Trophoblast cell (in vitro differentiated cells and primary cell): ENCODE data around the gene CGN.
A peak's percentile ranks its signal among the peaks of the same experiment; 100 is the strongest.

Experiments
- DNase-seq, 2 donors: peaks; one replicate each; pipeline ENCODE4 v3.0.0-alpha.2; 2016
- H2AFZ ChIP-seq: 2 replicates; pipeline ENCODE4 v1.6.1; 2013; ENCODE audit warnings: low read length, moderate library complexity, mild to moderate bottlenecking; ENCODE audit not compliant: insufficient read depth, poor library complexity
- H2AK5ac ChIP-seq: 2 replicates; pipeline ENCODE4 v1.6.1; 2013; ENCODE audit warnings: mild to moderate bottlenecking, low read length
- H2BK120ac ChIP-seq: 2 replicates; pipeline ENCODE4 v1.6.1; 2013; ENCODE audit warnings: low read length, mild to moderate bottlenecking, moderate library complexity; ENCODE audit not compliant: insufficient read depth, poor library complexity
- H2BK12ac ChIP-seq: 2 replicates; pipeline ENCODE4 v1.6.1; 2013; ENCODE audit warnings: mild to moderate bottlenecking, low read length, moderate library complexity
- H2BK5ac ChIP-seq: 2 replicates; pipeline ENCODE4 v1.6.1; 2013; ENCODE audit warnings: low read length, low read depth, moderate library complexity, mild to moderate bottlenecking; ENCODE audit not compliant: poor library complexity
- H3K14ac ChIP-seq: 2 replicates; pipeline ENCODE4 v1.6.1; 2013; ENCODE audit warnings: mild to moderate bottlenecking, low read length
- H3K18ac ChIP-seq: 2 replicates; pipeline ENCODE4 v1.6.1; 2013; ENCODE audit warnings: mild to moderate bottlenecking, low read length
- H3K23ac ChIP-seq: 2 replicates; pipeline ENCODE4 v1.6.1; 2013; ENCODE audit warnings: low read length
- H3K27ac ChIP-seq: 2 replicates; pipeline ENCODE4 v1.5.1; 2013; ENCODE audit warnings: low read depth, mild to moderate bottlenecking, inconsistent platforms, low read length, moderate library complexity
- H3K27me3 ChIP-seq: 2 replicates; pipeline ENCODE4 v1.6.1; 2013; ENCODE audit warnings: inconsistent platforms, mild to moderate bottlenecking, low read length, moderate library complexity; ENCODE audit not compliant: insufficient read depth
- H3K36me3 ChIP-seq, 2 experiments: 1 replicate in 1 of 2; 2 replicates in 1 of 2; pipeline ENCODE4 v1.6.1; 2013; ENCODE audit warnings: low read length in 2 of 2, mild to moderate bottlenecking in 2 of 2, moderate library complexity in 1 of 2; ENCODE audit not compliant: insufficient read depth in 2 of 2, control insufficient read depth in 1 of 2
- H3K4ac ChIP-seq: 2 replicates; pipeline ENCODE4 v1.6.1; 2013; ENCODE audit warnings: low read depth, mild to moderate bottlenecking, low read length, moderate library complexity
- H3K4me1 ChIP-seq, 2 experiments: 1 replicate in 1 of 2; 2 replicates in 1 of 2; pipeline ENCODE4 v1.6.1; 2013; ENCODE audit warnings: low read length in 2 of 2, mild to moderate bottlenecking in 2 of 2, moderate library complexity in 1 of 2; ENCODE audit not compliant: insufficient read depth in 2 of 2, control insufficient read depth in 1 of 2
- H3K4me2 ChIP-seq: 2 replicates; pipeline ENCODE4 v1.6.1; 2013; ENCODE audit warnings: inconsistent platforms, mild to moderate bottlenecking, low read length, moderate library complexity
- H3K4me3 ChIP-seq: 2 replicates; pipeline ENCODE4 v1.5.1; 2013; ENCODE audit warnings: mild to moderate bottlenecking, low read depth, low read length, inconsistent platforms
- H3K79me1 ChIP-seq: one replicate; pipeline ENCODE4 v1.6.1; 2013; ENCODE audit warnings: low read length
- H3K79me2 ChIP-seq: 2 replicates; pipeline ENCODE4 v1.6.1; 2013; ENCODE audit warnings: low read length, mild to moderate bottlenecking; ENCODE audit not compliant: control insufficient read depth, insufficient read depth, poor library complexity
- H3K9ac ChIP-seq: 2 replicates; pipeline ENCODE4 v1.6.1; 2013; ENCODE audit warnings: mild to moderate bottlenecking, low read length
- H3K9me3 ChIP-seq: 2 replicates; pipeline ENCODE4 v1.6.1; 2013; ENCODE audit warnings: low read depth, mild to moderate bottlenecking, control low read depth, inconsistent platforms, low read length; ENCODE audit not compliant: insufficient read depth
- H4K12ac ChIP-seq: 2 replicates; pipeline ENCODE4 v1.6.1; 2013; ENCODE audit warnings: low read depth, mild to moderate bottlenecking, low read length, moderate library complexity
- H4K8ac ChIP-seq: 2 replicates; pipeline ENCODE4 v1.6.1; 2013; ENCODE audit warnings: low read depth, mild to moderate bottlenecking, low read length, moderate library complexity
- H4K91ac ChIP-seq: one replicate; pipeline ENCODE4 v1.6.1; 2013; ENCODE audit warnings: low read depth, mild to moderate bottlenecking, low read length, moderate library complexity
- WGBS: extraction: QIAGEN DNeasy Blood & Tissue Kit; methylation state at CpG from one replicate; pipeline ENCODE4 v1.1.7; 2013; ENCODE audit warnings: missing lambda C conversion rate; ENCODE audit not compliant: insufficient read length, insufficient coverage; ENCODE audit errors: extremely low coverage; 5-methylcytosine and 5-hydroxymethylcytosine counted together

The CGN gene

GRCh38 chr1:151509350-151510019 is 1.7 kb upstream of the CGN start:
- Histone ChIP-seq H3K27me3 (no peaks in the 10 kb centered on the region), H3K36me3 (no peaks in the 10 kb centered on the region), H3K4ac (no peak overlapping the region), H2BK5ac (no peak overlapping the region), H4K12ac (no peak overlapping the region), H3K9ac (no peak overlapping the region), H3K14ac (no peak overlapping the region), H3K27ac (no peak overlapping the region), H4K8ac (no peak overlapping the region), H3K9me3 (no peaks in the 10 kb centered on the region), H3K18ac (peak overlapping the region; percentile 62), H3K4me3 (no peak overlapping the region), H2BK120ac (no peak overlapping the region), H3K23ac (no peak overlapping the region), H3K4me2 (no peak overlapping the region), H2AK5ac (no peak overlapping the region), H4K91ac (no peak overlapping the region), H3K4me1 (peaks cover 18 to 27% of the 10 kb centered on the region in 2 experiments), H3K79me1 (peaks cover 38% of the 10 kb centered on the region), H2AFZ (no peak overlapping the region), H2BK12ac (peak overlapping the region; percentile 82), H3K79me2 (peaks cover 6% of the 10 kb centered on the region)
- DNase-seq = no peak
- WGBS = no CpG with 5 or more reads among the region's 15 CpGs

GRCh38 chr1:151510020-151510405 is 1.2 kb upstream of the CGN start:
- Histone ChIP-seq H3K4me1 (peaks cover 18 to 31% of the 10 kb centered on the region in 2 experiments), H3K27me3 (no peaks in the 10 kb centered on the region), H2BK12ac (no peak overlapping the region), H3K9me3 (no peaks in the 10 kb centered on the region), H2BK5ac (no peak overlapping the region), H3K23ac (no peak overlapping the region), H3K4ac (no peak overlapping the region), H2AK5ac (no peak overlapping the region), H3K14ac (no peak overlapping the region), H3K79me1 (peaks cover 42% of the 10 kb centered on the region), H2BK120ac (no peak overlapping the region), H3K27ac (peak overlapping the region; percentile 83), H2AFZ (no peak overlapping the region), H4K91ac (no peak overlapping the region), H3K36me3 (no peaks in the 10 kb centered on the region), H3K9ac (no peak overlapping the region), H3K4me2 (peak overlapping the region; percentile 92), H3K4me3 (no peak overlapping the region), H4K8ac (no peak overlapping the region), H3K79me2 (peaks cover 6% of the 10 kb centered on the region), H3K18ac (no peak overlapping the region), H4K12ac (no peak overlapping the region)
- no peak for DNase-seq
- WGBS = no CpG with 5 or more reads among the region's 9 CpGs

- no peaks in the 10 kb centered on the region for H3K9me3 ChIP-seq
- peak overlapping the region; percentile 83 for H4K91ac ChIP-seq
- peak overlapping the region; percentile 65 for H2AK5ac ChIP-seq
- H2BK5ac ChIP-seq = peak overlapping the region; percentile 57
- peak overlapping the region; percentile 74 for H4K12ac ChIP-seq
- peak overlapping the region; percentile 54 for H3K18ac ChIP-seq
- no peak overlapping the region for H3K23ac ChIP-seq
- peak overlapping the region; percentile 59 for H2BK120ac ChIP-seq
- no peak for DNase-seq
- no peaks in the 10 kb centered on the region for H3K36me3 ChIP-seq
- peak overlapping the region; percentile 83 for H3K27ac ChIP-seq
- H3K4me1 ChIP-seq = peaks cover 20 to 33% of the 10 kb centered on the region in 2 experiments
- H3K9ac ChIP-seq = peak overlapping the region; percentile 67
- peaks cover 6% of the 10 kb centered on the region for H3K79me2 ChIP-seq
- no peak overlapping the region for H3K4ac ChIP-seq
- peak overlapping the region; percentile 67 for H2AFZ ChIP-seq
- peak overlapping the region; percentile 72 for H3K4me3 ChIP-seq
- peak overlapping the region; percentile 92 for H3K4me2 ChIP-seq
- no CpG with 5 or more reads among the region's 10 CpGs for WGBS
- peaks cover 43% of the 10 kb centered on the region for H3K79me1 ChIP-seq
- peak overlapping the region; percentile 89 for H4K8ac ChIP-seq
- peak overlapping the region; percentile 58 for H2BK12ac ChIP-seq
- H3K27me3 ChIP-seq = no peaks in the 10 kb centered on the region
- H3K14ac ChIP-seq = peak overlapping the region; percentile 79
Measured at GRCh38 chr1:151510614-151510956, 602 bp upstream of the CGN start.

GRCh38 chr1:151511636-151512215 is 539 bp downstream of the CGN start:
- H4K91ac ChIP-seq = peak overlapping the region; percentile 98
- no CpG with 5 or more reads among the region's 23 CpGs for whole genome bisulfite sequencing

More at GRCh38 chr1:151511636-151512215, 539 bp downstream of the CGN start:
- Histone ChIP-seq H2AK5ac (peak overlapping the region; percentile 62), H2BK5ac (peak overlapping the region; percentile 96), H3K4me1 (peaks cover 25 to 39% of the 10 kb centered on the region in 2 experiments), H3K27me3 (no peaks in the 10 kb centered on the region), H3K4me3 (peak overlapping the region; percentile 80), H2AFZ (peak overlapping the region; percentile 5), H2BK120ac (peak overlapping the region; percentile 95), H3K4me2 (peak overlapping the region; percentile 62), H2BK12ac (peak overlapping the region; percentile 75), H4K8ac (peak overlapping the region; percentile 63), H3K14ac (peak overlapping the region; percentile 80), H3K23ac (no peak overlapping the region), H3K4ac (peak overlapping the region; percentile 53), H3K18ac (peak overlapping the region; percentile 88), H3K36me3 (no peaks in the 10 kb centered on the region), H3K9me3 (no peaks in the 10 kb centered on the region), H3K9ac (peak overlapping the region; percentile 80), H4K12ac (peak overlapping the region; percentile 25), H3K79me2 (peaks cover 8% of the 10 kb centered on the region), H3K27ac (peak overlapping the region; percentile 96), H3K79me1 (peaks cover 48% of the 10 kb centered on the region)
- peak; percentile 79 to 91 for DNase-seq
